ENCODE measurements around the gene CHST13.
"Not testable (repeated sequence)": the region's sequence is repeated elsewhere in the genome, so short reads cannot be mapped to it uniquely, and the experiment has no call there.

The CHST13 gene

DNA sequence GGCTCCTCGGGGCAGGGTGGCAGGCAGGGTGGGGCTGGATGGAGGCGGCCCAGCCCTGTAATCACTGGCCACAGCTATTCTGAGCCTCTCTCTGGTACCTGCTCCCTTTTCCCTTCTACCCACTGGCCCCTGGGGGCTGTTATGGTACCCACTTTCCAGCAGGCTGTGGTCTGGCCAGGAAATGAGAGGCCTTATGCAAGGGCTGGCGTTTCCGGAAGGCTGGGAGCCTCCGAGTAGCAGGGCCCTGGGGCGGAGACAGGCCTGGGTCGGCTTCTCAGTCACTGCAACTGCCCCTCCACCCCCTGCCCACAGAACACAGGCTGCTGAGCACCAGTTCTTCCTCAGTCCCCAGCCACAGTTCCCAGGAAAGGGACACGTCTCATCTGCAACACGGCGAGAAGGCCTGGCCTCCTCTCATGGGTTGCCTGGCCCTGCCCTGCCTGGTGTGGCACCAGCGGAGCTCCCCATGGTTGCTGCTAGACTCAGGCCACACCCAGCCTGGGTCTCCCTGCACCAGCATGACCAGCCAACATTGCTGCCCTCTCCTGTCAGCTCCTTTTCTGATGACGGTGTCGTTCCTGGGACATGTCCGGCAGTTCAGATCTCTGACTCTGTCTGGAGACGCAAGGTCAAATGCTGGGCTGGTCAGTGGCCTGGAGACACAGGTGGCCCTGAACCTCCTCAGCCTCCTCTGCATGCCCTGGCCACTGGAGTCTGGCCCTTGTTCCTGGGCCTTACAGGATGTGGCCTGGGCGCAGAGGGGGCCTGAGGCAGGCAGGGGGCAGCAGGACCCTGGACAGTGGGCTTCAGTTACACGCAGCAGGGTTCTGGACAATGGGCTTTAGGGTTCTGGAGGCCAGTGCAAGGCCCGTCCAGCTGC is 6.5 kb downstream of the CHST13 start:
- H3K4me3 ChIP-seq (ENCODE audit: low read length, poor library complexity, severe bottlenecking): peak overlapping the region; percentile 58

DNA sequence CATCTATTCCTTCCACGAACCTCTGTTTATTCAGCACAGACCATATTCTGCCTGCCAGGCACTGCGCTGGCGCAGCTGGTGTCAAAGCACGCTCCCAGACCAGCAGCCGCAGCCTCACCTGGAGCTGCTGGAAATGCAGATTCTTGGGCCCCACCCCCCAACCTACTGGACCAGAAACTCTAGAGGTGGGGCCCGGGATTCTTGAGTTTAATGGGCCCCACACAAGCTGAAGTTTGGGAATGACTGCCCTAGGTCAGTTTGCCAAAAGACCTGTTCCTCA is 7.0 kb downstream of the CHST13 start:
- H3F3A ChIP-seq (ENCODE audit: low read depth): no peaks in the 10 kb centered on the region
- TF ChIP-seq, protein P1, sequence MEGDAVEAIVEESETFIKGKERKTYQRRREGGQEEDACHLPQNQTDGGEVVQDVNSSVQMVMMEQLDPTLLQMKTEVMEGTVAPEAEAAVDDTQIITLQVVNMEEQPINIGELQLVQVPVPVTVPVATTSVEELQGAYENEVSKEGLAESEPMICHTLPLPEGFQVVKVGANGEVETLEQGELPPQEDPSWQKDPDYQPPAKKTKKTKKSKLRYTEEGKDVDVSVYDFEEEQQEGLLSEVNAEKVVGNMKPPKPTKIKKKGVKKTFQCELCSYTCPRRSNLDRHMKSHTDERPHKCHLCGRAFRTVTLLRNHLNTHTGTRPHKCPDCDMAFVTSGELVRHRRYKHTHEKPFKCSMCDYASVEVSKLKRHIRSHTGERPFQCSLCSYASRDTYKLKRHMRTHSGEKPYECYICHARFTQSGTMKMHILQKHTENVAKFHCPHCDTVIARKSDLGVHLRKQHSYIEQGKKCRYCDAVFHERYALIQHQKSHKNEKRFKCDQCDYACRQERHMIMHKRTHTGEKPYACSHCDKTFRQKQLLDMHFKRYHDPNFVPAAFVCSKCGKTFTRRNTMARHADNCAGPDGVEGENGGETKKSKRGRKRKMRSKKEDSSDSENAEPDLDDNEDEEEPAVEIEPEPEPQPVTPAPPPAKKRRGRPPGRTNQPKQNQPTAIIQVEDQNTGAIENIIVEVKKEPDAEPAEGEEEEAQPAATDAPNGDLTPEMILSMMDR (conservative IDR thresholded peaks at IDR 0.05; ENCODE audit: low read length): no peak; the same call in 1 of the 2 replicates
- TF ChIP-seq EZH2phosphoT487 (IDR thresholded peaks at IDR 0.05; ENCODE audit: borderline replicate concordance): no peak
- H3K9me3 ChIP-seq (ENCODE audit: insufficient read depth, low read depth, low read length): no peaks in the 10 kb centered on the region
- H3K9me2 ChIP-seq (replicated peaks; ENCODE audit: low read depth, low read length): no peaks in the 10 kb centered on the region
- peaks cover 71% of the 10 kb centered on the region for H3K4me1 ChIP-seq (ENCODE audit: insufficient read depth, low read length, poor library complexity, severe bottlenecking)
- H3K27me3 ChIP-seq (ENCODE audit: insufficient read depth, low read length, poor library complexity, severe bottlenecking): no peaks in the 10 kb centered on the region
- no peak overlapping the region for H2AFZ ChIP-seq (ENCODE audit: low read length)
- H3K79me2 ChIP-seq (ENCODE audit: insufficient read depth, low read length): no peaks in the 10 kb centered on the region
- H4K20me1 ChIP-seq (ENCODE audit: insufficient read depth, low read length, poor library complexity, severe bottlenecking): no peaks in the 10 kb centered on the region
- peak overlapping the region; percentile 58 for H3K4me3 ChIP-seq (ENCODE audit: low read length, poor library complexity, severe bottlenecking)
- no peaks in the 10 kb centered on the region for H3K36me3 ChIP-seq (ENCODE audit: insufficient read depth, low read length)
- H3K4me2 ChIP-seq (ENCODE audit: low read depth, low read length, poor library complexity, severe bottlenecking): peak overlapping the region; percentile 76
- H3K9ac ChIP-seq (ENCODE audit: low read depth, low read length, poor library complexity, severe bottlenecking): peak overlapping the region; percentile 84

More for the DNA sequence above, 6.5 kb downstream of the CHST13 start:
- Histone ChIP-seq H3K36me3 (ENCODE audit: insufficient read depth, low read length) (no peaks in the 10 kb centered on the region), H3K4me1 (ENCODE audit: insufficient read depth, low read length, poor library complexity, severe bottlenecking) (peaks cover 77% of the 10 kb centered on the region), H3K9me2 (replicated peaks; ENCODE audit: low read depth, low read length) (no peaks in the 10 kb centered on the region), H3K27me3 (ENCODE audit: insufficient read depth, low read length, poor library complexity, severe bottlenecking) (no peaks in the 10 kb centered on the region), H2AFZ (ENCODE audit: low read length) (no peak overlapping the region), H3K9me3 (ENCODE audit: insufficient read depth, low read depth, low read length) (no peaks in the 10 kb centered on the region), H4K20me1 (ENCODE audit: insufficient read depth, low read length, poor library complexity, severe bottlenecking) (no peaks in the 10 kb centered on the region), H3K79me2 (ENCODE audit: insufficient read depth, low read length) (no peaks in the 10 kb centered on the region), H3F3A (ENCODE audit: low read depth) (no peaks in the 10 kb centered on the region), H3K4me2 (ENCODE audit: low read depth, low read length, poor library complexity, severe bottlenecking) (peak overlapping the region; percentile 76), H3K9ac (ENCODE audit: low read depth, low read length, poor library complexity, severe bottlenecking) (peak overlapping the region; percentile 84)
- TF ChIP-seq EZH2phosphoT487 (IDR thresholded peaks at IDR 0.05; ENCODE audit: borderline replicate concordance): no peak
- TF ChIP-seq, protein P1 (conservative IDR thresholded peaks at IDR 0.05; ENCODE audit: low read length): peak; percentile 38

DNA sequence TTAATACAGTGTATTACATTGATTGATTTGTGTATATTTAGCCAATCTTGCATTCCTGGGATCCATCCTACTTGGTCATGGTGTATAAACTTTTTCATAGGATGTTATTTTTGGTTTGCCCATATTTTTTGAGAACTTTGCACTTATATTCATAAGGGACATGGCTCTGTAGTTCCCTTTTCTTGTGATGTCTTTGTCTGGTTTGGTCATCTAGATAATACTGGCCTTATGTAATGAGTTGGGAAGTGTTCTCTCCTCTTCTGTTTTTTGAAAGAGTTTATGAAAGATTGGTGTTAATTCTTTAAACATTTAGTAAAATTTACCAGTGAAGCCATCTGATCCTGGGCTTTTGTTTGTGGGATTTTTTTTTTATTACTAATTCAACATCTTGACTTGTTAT is 9.6 kb downstream of the CHST13 start:
- Histone ChIP-seq H2AFZ (ENCODE audit: low read length) (no peak overlapping the region), H3K4me1 (ENCODE audit: insufficient read depth, low read length, poor library complexity, severe bottlenecking) (peaks cover 60% of the 10 kb centered on the region), H3K4me3 (ENCODE audit: low read length, poor library complexity, severe bottlenecking) (no peak overlapping the region), H3F3A (ENCODE audit: low read depth) (no peaks in the 10 kb centered on the region), H3K4me2 (ENCODE audit: low read depth, low read length, poor library complexity, severe bottlenecking) (no peak overlapping the region), H3K36me3 (ENCODE audit: insufficient read depth, low read length) (no peaks in the 10 kb centered on the region), H3K27me3 (ENCODE audit: insufficient read depth, low read length, poor library complexity, severe bottlenecking) (no peaks in the 10 kb centered on the region), H3K9me3 (ENCODE audit: insufficient read depth, low read depth, low read length) (no peaks in the 10 kb centered on the region), H3K9ac (ENCODE audit: low read depth, low read length, poor library complexity, severe bottlenecking) (no peak overlapping the region), H3K79me2 (ENCODE audit: insufficient read depth, low read length) (no peaks in the 10 kb centered on the region), H3K9me2 (replicated peaks; ENCODE audit: low read depth, low read length) (no peaks in the 10 kb centered on the region), H4K20me1 (ENCODE audit: insufficient read depth, low read length, poor library complexity, severe bottlenecking) (no peaks in the 10 kb centered on the region)
- TF ChIP-seq, protein P1 (conservative IDR thresholded peaks at IDR 0.05; ENCODE audit: low read length): no peak
- TF ChIP-seq EZH2phosphoT487 (IDR thresholded peaks at IDR 0.05; ENCODE audit: borderline replicate concordance): no peak

DNA sequence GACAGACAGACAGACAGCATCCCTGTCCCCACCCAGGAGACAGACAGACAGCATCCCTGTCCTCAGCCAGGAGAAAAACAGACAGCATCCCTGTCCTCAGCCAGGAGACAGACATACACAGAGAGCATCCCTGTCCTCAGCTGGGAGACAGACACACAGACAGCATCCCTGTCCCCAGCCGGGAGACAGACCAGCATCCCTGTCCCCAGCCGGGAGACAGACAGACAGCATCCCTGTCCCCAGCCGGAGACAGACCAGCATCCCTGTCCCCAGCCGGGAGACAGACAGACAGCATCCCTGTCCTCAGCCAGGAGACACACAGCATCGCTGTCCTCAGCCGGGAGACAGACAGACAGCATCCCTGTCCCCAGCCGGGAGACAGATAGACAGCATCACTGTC is 10.8 kb downstream of the CHST13 start:
- H3K36me3 ChIP-seq (ENCODE audit: insufficient read depth, low read length); H4K20me1 ChIP-seq (ENCODE audit: insufficient read depth, low read length, poor library complexity, severe bottlenecking); H3K79me2 ChIP-seq (ENCODE audit: insufficient read depth, low read length); H2AFZ ChIP-seq (ENCODE audit: low read length); H3K9me3 ChIP-seq (ENCODE audit: insufficient read depth, low read depth, low read length); H3F3A ChIP-seq (ENCODE audit: low read depth); H3K4me3 ChIP-seq (ENCODE audit: low read length, poor library complexity, severe bottlenecking); H3K9ac ChIP-seq (ENCODE audit: low read depth, low read length, poor library complexity, severe bottlenecking); H3K4me2 ChIP-seq (ENCODE audit: low read depth, low read length, poor library complexity, severe bottlenecking); H3K9me2 ChIP-seq (replicated peaks; ENCODE audit: low read depth, low read length); H3K27me3 ChIP-seq (ENCODE audit: insufficient read depth, low read length, poor library complexity, severe bottlenecking): not testable (repeated sequence)
- peaks cover 49% of the 10 kb centered on the region for H3K4me1 ChIP-seq (ENCODE audit: insufficient read depth, low read length, poor library complexity, severe bottlenecking)

All from Loucy (cell line).